Osteocyte (in vitro differentiated cells): ENCODE measurements around the gene AFAP1. TPM values are rescaled to one million over a fixed set of nuclear protein-coding genes. Genes with fewer than 3 reads are reported as not detected.

Source experiments
- DNase-seq: peaks from one replicate; pipeline ENCODE4 v3.0.0; 2021; ENCODE audit warnings: mixed read lengths; ENCODE audit not compliant: unreplicated experiment; ENCODE audit errors: extremely low spot score
- H3K27ac Mint-ChIP-seq: one replicate; pipeline ENCODE4 v1.8.0; 2021; ENCODE audit warnings: mild to moderate bottlenecking, mixed read lengths; ENCODE audit not compliant: unreplicated experiment
- H3K27me3 Mint-ChIP-seq: one replicate; pipeline ENCODE4 v1.8.0; 2021; ENCODE audit warnings: mixed read lengths; ENCODE audit not compliant: unreplicated experiment
- H3K36me3 Mint-ChIP-seq: one replicate; pipeline ENCODE4 v1.8.0; 2021; ENCODE audit warnings: mixed read lengths; ENCODE audit not compliant: unreplicated experiment
- H3K4me1 Mint-ChIP-seq: one replicate; pipeline ENCODE4 v1.8.0; 2021; ENCODE audit warnings: mixed read lengths; ENCODE audit not compliant: unreplicated experiment
- H3K4me3 Mint-ChIP-seq: one replicate; pipeline ENCODE4 v1.8.0; 2021; ENCODE audit warnings: mild to moderate bottlenecking, moderate library complexity, mixed read lengths; ENCODE audit not compliant: unreplicated experiment
- H3K9me3 Mint-ChIP-seq: one replicate; pipeline ENCODE4 v1.8.0; 2021; ENCODE audit warnings: mixed read lengths; ENCODE audit not compliant: unreplicated experiment
- CTCF ChIP-seq: fragments of 200-600 bp; sonication (generic); IDR thresholded peaks from 2 replicates; pipeline ENCODE4 v1.5.0; 2021; ENCODE audit warnings: antibody characterized with exemption, mild to moderate bottlenecking, moderate library complexity
- total RNA-seq: library from RNA; stranded (reverse); gene quantifications from 2 replicates; pipeline ENCODE4 v1.2.1, GENCODE V29; 2021

The AFAP1 gene
- total RNA-seq, 1 donor from 2014 or later = 66.9 TPM

- no peak overlapping the region for H3K4me3 Mint-ChIP-seq
- H3K9me3 Mint-ChIP-seq = no peaks in the 10 kb centered on the region
Observed at GRCh38 chr4:7760706-7761105, 179.0 kb downstream of the AFAP1 start.

GRCh38 chr4:7760228-7760627 lies 179.4 kb downstream of the AFAP1 start:
- no peak overlapping the region for H3K4me3 Mint-ChIP-seq
- DNase-seq = no peak
- TF ChIP-seq CTCF = no peak
- H3K4me1 Mint-ChIP-seq = peaks cover 5% of the 10 kb centered on the region
- no peaks in the 10 kb centered on the region for H3K9me3 Mint-ChIP-seq
- H3K36me3 Mint-ChIP-seq = peaks cover 17% of the 10 kb centered on the region
- peak overlapping the region; percentile 53 for H3K27ac Mint-ChIP-seq
- no peaks in the 10 kb centered on the region for H3K27me3 Mint-ChIP-seq

More at GRCh38 chr4:7760706-7761105, 179.0 kb downstream of the AFAP1 start:
- Mint-ChIP-seq H3K27ac (no peak overlapping the region), H3K36me3 (peaks cover 17% of the 10 kb centered on the region), H3K4me1 (peaks cover 5% of the 10 kb centered on the region), H3K27me3 (no peaks in the 10 kb centered on the region)
- DNase-seq = no peak
- TF ChIP-seq CTCF = no peak

GRCh38 chr4:7759635-7760034 lies 180.0 kb downstream of the AFAP1 start:
- Mint-ChIP-seq H3K36me3 (peaks cover 17% of the 10 kb centered on the region), H3K9me3 (no peaks in the 10 kb centered on the region), H3K27me3 (no peaks in the 10 kb centered on the region), H3K27ac (peak overlapping the region; percentile 53), H3K4me3 (no peak overlapping the region), H3K4me1 (peaks cover 5% of the 10 kb centered on the region)
- no peak for DNase-seq
- no peak for TF ChIP-seq CTCF

- Mint-ChIP-seq H3K9me3 (no peaks in the 10 kb centered on the region), H3K4me1 (peaks cover 5% of the 10 kb centered on the region), H3K4me3 (no peak overlapping the region), H3K27me3 (no peaks in the 10 kb centered on the region), H3K27ac (no peak overlapping the region), H3K36me3 (peaks cover 17% of the 10 kb centered on the region)
- no peak for DNase-seq
- TF ChIP-seq CTCF = no peak
Observed at GRCh38 chr4:7759216-7759615, 180.4 kb downstream of the AFAP1 start.

- no peak overlapping the region for H3K4me3 Mint-ChIP-seq
- TF ChIP-seq CTCF = no peak
- H3K36me3 Mint-ChIP-seq = peaks cover 13% of the 10 kb centered on the region
- H3K27ac Mint-ChIP-seq = no peak overlapping the region
- no peaks in the 10 kb centered on the region for H3K9me3 Mint-ChIP-seq
- DNase-seq = no peak
- H3K4me1 Mint-ChIP-seq = peaks cover 5% of the 10 kb centered on the region
- H3K27me3 Mint-ChIP-seq = no peaks in the 10 kb centered on the region
Observed at GRCh38 chr4:7758476-7758875, 181.2 kb downstream of the AFAP1 start.
